H1 (cell line): ENCODE results near the gene SIX1. TPM values are rescaled to one million over a fixed set of nuclear protein-coding genes. Genes with fewer than 3 reads are reported as not detected.
A peak's percentile ranks its signal among the peaks of the same experiment; 100 is the strongest.

Source experiments
- CTCF ChIA-PET: fragments of 300-600 bp; sonication (Branson Sonifier 250); formaldehyde crosslinking; loops from one replicate; lab custom pipeline; 2021; ENCODE audit not compliant: partially characterized antibody; lab: Charles Lee
- POLR2A ChIA-PET: fragments of 300-600 bp; sonication (Branson Sonifier 250); formaldehyde crosslinking; loops from one replicate; lab custom pipeline; 2021; ENCODE audit warnings: inconsistent platforms; ENCODE audit not compliant: partially characterized antibody; lab: Charles Lee
- DNase-seq, 2 experiments: peaks; one replicate each; pipeline versions ENCODE4 v3.0.0 to v3.0.0-alpha.2; 2010 to 2022; ENCODE audit warnings: low spot score in 2 of 2, low read depth in 1 of 2, mixed read lengths in 1 of 2
- FAIRE-seq: peaks from 2 replicates; lab custom pipeline; 2011; peaks lifted over from hg19 to GRCh38; lab: Jason Lieb, UNC
- H2AFZ ChIP-seq: 2 replicates; pipeline ENCODE4 v1.8.1; 2012; ENCODE audit warnings: low read length, inconsistent platforms
- H2AK5ac ChIP-seq: 2 replicates; pipeline ENCODE4 v1.6.1; 2013; ENCODE audit warnings: low read depth, low read length
- H2BK120ac ChIP-seq: replicated peaks from 2 replicates; pipeline ENCODE3; 2013; ENCODE audit warnings: low read depth, low read length, inconsistent platforms
- H2BK12ac ChIP-seq: 2 replicates; pipeline ENCODE4 v1.6.1; 2013; ENCODE audit warnings: low read depth, low read length
- H2BK15ac ChIP-seq: 2 replicates; pipeline ENCODE4 v1.6.1; 2013; ENCODE audit warnings: low read length
- H2BK20ac ChIP-seq: 2 replicates; pipeline ENCODE4 v1.6.1; 2013; ENCODE audit warnings: low read length
- H2BK5ac ChIP-seq: 2 replicates; pipeline ENCODE4 v1.6.1; 2013; ENCODE audit warnings: low read depth, low read length
- H3K14ac ChIP-seq: 2 replicates; pipeline ENCODE4 v1.6.1; 2013; ENCODE audit warnings: inconsistent platforms; ENCODE audit not compliant: insufficient read length
- H3K18ac ChIP-seq: 2 replicates; pipeline ENCODE4 v1.6.1; 2013; ENCODE audit warnings: low read length; ENCODE audit errors: extremely low read depth
- H3K23ac ChIP-seq: 2 replicates; pipeline ENCODE4 v1.6.1; 2013; ENCODE audit warnings: inconsistent platforms; ENCODE audit not compliant: insufficient read length
- H3K23me2 ChIP-seq: 2 replicates; pipeline ENCODE4 v1.6.1; 2013; ENCODE audit warnings: low read depth, low read length
- H3K27ac ChIP-seq: 2 replicates; pipeline ENCODE4 v1.6.1; 2011; ENCODE audit warnings: low read depth, low read length, inconsistent platforms
- H3K27me3 ChIP-seq, 4 experiments: replicated peaks in 1 of 4; 1 replicate in 1 of 4; 2 replicates in 3 of 4; pipeline versions ENCODE4 v1.6.1 to v1.8.1; 2011 to 2013; ENCODE audit warnings: low read length in 3 of 4, mild to moderate bottlenecking in 3 of 4, inconsistent platforms in 2 of 4, mixed read lengths in 2 of 4, moderate library complexity in 1 of 4; ENCODE audit not compliant: control insufficient read depth in 3 of 4, insufficient read depth in 3 of 4; ENCODE audit errors: extremely low read depth in 1 of 4
- H3K36me3 ChIP-seq, 4 experiments: 2 replicates each; pipeline versions ENCODE4 v1.6.1 to v1.8.1; 2011 to 2013; ENCODE audit warnings: mild to moderate bottlenecking in 4 of 4, low read length in 3 of 4, moderate library complexity in 2 of 4, control low read depth in 1 of 4, inconsistent platforms in 1 of 4; ENCODE audit not compliant: insufficient read depth in 4 of 4, control insufficient read depth in 2 of 4
- H3K4ac ChIP-seq: replicated peaks from 2 replicates; pipeline ENCODE3; 2013; ENCODE audit warnings: low read length, low read depth, mixed read lengths, inconsistent platforms; ENCODE audit not compliant: insufficient read length
- H3K4me1 ChIP-seq, 4 experiments: replicated peaks in 1 of 4; 1 replicate in 1 of 4; 2 replicates in 3 of 4; pipeline versions ENCODE4 v1.6.1 to v1.8.1; 2011 to 2013; ENCODE audit warnings: low read length in 3 of 4, inconsistent platforms in 2 of 4, mixed read lengths in 1 of 4; ENCODE audit not compliant: insufficient read depth in 4 of 4, control insufficient read depth in 3 of 4
- H3K4me2 ChIP-seq, 2 experiments: 2 replicates each; pipeline versions ENCODE4 v1.6.1 to v1.8.1; 2011 to 2013; ENCODE audit warnings: low read depth in 2 of 2, low read length in 2 of 2, control low read depth in 1 of 2, inconsistent platforms in 1 of 2, mild to moderate bottlenecking in 1 of 2; ENCODE audit not compliant: insufficient read depth in 1 of 2
- H3K4me3 ChIP-seq, 4 experiments: fragments of 200-600, 300-600 bp in 1 of 4; sonication (generic), shearing (Covaris generic), sonication (Bioruptor Twin) in 1 of 4; 2 replicates each; pipeline versions ENCODE4 v1.5.1 to v1.8.1; 2011 to 2016; ENCODE audit warnings: low read length in 4 of 4, low read depth in 3 of 4, control low read depth in 2 of 4, inconsistent platforms in 2 of 4, mild to moderate bottlenecking in 2 of 4, mixed read lengths in 1 of 4, moderate library complexity in 1 of 4; ENCODE audit not compliant: insufficient read depth in 2 of 4; ENCODE audit errors: extremely low read depth in 1 of 4
- H3K56ac ChIP-seq: replicated peaks from 2 replicates; pipeline ENCODE3; 2013; ENCODE audit warnings: low read depth, mild to moderate bottlenecking, mixed read lengths, low read length, inconsistent platforms; ENCODE audit not compliant: insufficient read length
- H3K79me1 ChIP-seq: 2 replicates; pipeline ENCODE4 v1.6.1; 2013; ENCODE audit warnings: low read depth, low read length, control low read depth
- H3K79me2 ChIP-seq, 2 experiments: 2 replicates each; pipeline versions ENCODE4 v1.6.1 to v1.8.1; 2012 to 2013; ENCODE audit warnings: low read length in 2 of 2, mild to moderate bottlenecking in 2 of 2, inconsistent platforms in 1 of 2; ENCODE audit not compliant: insufficient read depth in 2 of 2, control insufficient read depth in 1 of 2
- H3K9ac ChIP-seq, 4 experiments: replicated peaks in 1 of 4; 1 replicate in 1 of 4; 2 replicates in 3 of 4; pipeline versions ENCODE4 v1.6.1 to v1.8.1; 2011 to 2013; ENCODE audit warnings: low read depth in 3 of 4, low read length in 3 of 4, control low read depth in 2 of 4, mild to moderate bottlenecking in 2 of 4, moderate library complexity in 2 of 4, inconsistent platforms in 1 of 4; ENCODE audit errors: extremely low read depth in 1 of 4
- H3K9me3 ChIP-seq, 2 experiments: 2 replicates each; pipeline versions ENCODE4 v1.6.1 to v1.8.1; 2012 to 2013; ENCODE audit warnings: mild to moderate bottlenecking in 2 of 2, moderate library complexity in 2 of 2, control low read depth in 1 of 2, inconsistent platforms in 1 of 2, low read depth in 1 of 2, low read length in 1 of 2, mixed read lengths in 1 of 2; ENCODE audit not compliant: insufficient read depth in 2 of 2
- H4K20me1 ChIP-seq, 2 experiments: replicated peaks in 1 of 2; 2 replicates each; pipeline versions ENCODE3 to v1.8.1; 2011 to 2013; ENCODE audit warnings: inconsistent platforms in 2 of 2, low read length in 2 of 2, mild to moderate bottlenecking in 1 of 2; ENCODE audit not compliant: insufficient read depth in 2 of 2, control insufficient read depth in 1 of 2
- H4K5ac ChIP-seq: 2 replicates; pipeline ENCODE4 v1.6.1; 2013; ENCODE audit warnings: low read length, low read depth, mixed read lengths, inconsistent platforms; ENCODE audit not compliant: insufficient read length
- H4K8ac ChIP-seq: 2 replicates; pipeline ENCODE4 v1.8.0; 2013; ENCODE audit warnings: mild to moderate bottlenecking, moderate library complexity, low read length, inconsistent platforms; ENCODE audit not compliant: insufficient read depth; ENCODE audit errors: extremely low read depth
- H4K91ac ChIP-seq: replicated peaks from 2 replicates; pipeline ENCODE3; 2013; ENCODE audit warnings: low read length, mixed read lengths, inconsistent platforms; ENCODE audit not compliant: insufficient read length
- CBX5 ChIP-seq: fragments of 300-800, 300-1000 bp; sonication (generic); IDR thresholded peaks from 2 replicates; pipeline ENCODE4 v1.7.1; 2016; ENCODE audit warnings: antibody characterized with exemption, low read length, low read depth
- CTBP2 ChIP-seq: IDR thresholded peaks from 2 replicates; pipeline ENCODE4 v1.7.0; 2011; ENCODE audit warnings: borderline replicate concordance, mild to moderate bottlenecking, moderate library complexity, mixed read lengths, low read length; ENCODE audit not compliant: insufficient read depth, insufficient read length
- EZH2 ChIP-seq: fragments of 200-600 bp; sonication (generic); IDR thresholded peaks from 2 replicates; pipeline ENCODE4 v1.7.1; 2012; ENCODE audit warnings: low read depth, mild to moderate bottlenecking, moderate library complexity, low read length, inconsistent platforms; ENCODE audit not compliant: severe bottlenecking
- KDM4A ChIP-seq: IDR thresholded peaks from one replicate; pipeline ENCODE4 v1.7.1; 2012; ENCODE audit warnings: low read depth, mild to moderate bottlenecking, moderate library complexity, low read length, inconsistent platforms; ENCODE audit not compliant: severe bottlenecking
- MAFK ChIP-seq: IDR thresholded peaks from 2 replicates; pipeline ENCODE4 v1.6.1; 2012; ENCODE audit warnings: low read depth, mild to moderate bottlenecking, improper control_type of control experiment, low read length
- RNF2 ChIP-seq: fragments of 200-900, 300-1000 bp; sonication (generic); IDR thresholded peaks from 2 replicates; pipeline ENCODE4 v1.7.1; 2016; ENCODE audit warnings: borderline replicate concordance, low read depth, mild to moderate bottlenecking, antibody characterized with exemption, low read length; ENCODE audit not compliant: poor library complexity, severe bottlenecking; ENCODE audit errors: missing control alignments
- SIX5 ChIP-seq: IDR thresholded peaks from 2 replicates; pipeline ENCODE4 v1.6.1; 2011; ENCODE audit warnings: mild to moderate bottlenecking, low read depth, low read length
- TBP ChIP-seq: IDR thresholded peaks from 2 replicates; pipeline ENCODE4 v1.6.1; 2011; ENCODE audit warnings: low read depth, low read length, improper control_type of control experiment
- TEAD4 ChIP-seq: IDR thresholded peaks from 2 replicates; pipeline ENCODE4 v1.6.1; 2012; ENCODE audit warnings: low read depth, low read length, inconsistent platforms, mixed read lengths
- WGBS, 2 experiments: shearing (Covaris generic) in 1 of 2; methylation state at CpG; one replicate each; pipeline versions ENCODE4 v1.1.6 to v1.1.7; 2013 to 2015; ENCODE audit warnings: low lambda C conversion rate in 2 of 2, mixed read lengths in 2 of 2, inconsistent platforms in 1 of 2, low coverage in 1 of 2, missing lambda C conversion rate in 1 of 2; ENCODE audit not compliant: insufficient replicate concordance in 2 of 2, insufficient coverage in 1 of 2, insufficient read length in 1 of 2; ENCODE audit errors: extremely low coverage in 1 of 2, missing lambda C conversion rate in 1 of 2; 5-methylcytosine and 5-hydroxymethylcytosine counted together
- polyA plus RNA-seq, 7 experiments: library from polyadenylated mRNA; depleted of rRNA in 3 of 7; stranded (reverse) in 5 of 7; unstranded in 2 of 7; fragments of >200 nt in 5 of 7; fragments of 200-250 nt in 2 of 7; gene quantifications; 1 replicate in 5 of 7; 2 replicates in 1 of 7; 4 replicates in 1 of 7; pipeline versions ENCODE4 v1.2.1 to v1.2.3, GENCODE V29; 2011 to 2013; ENCODE audit warnings: missing spikeins in 2 of 7, mixed read lengths in 2 of 7
- total RNA-seq: library from RNA; stranded (reverse); fragmentation: NEBNext Ultra II Directional; extraction: Animal tissue kit (Norgen Biotek cat#: 25700); gene quantifications from 2 replicates; pipeline ENCODE4 v1.2.1, GENCODE V29; 2021

The SIX1 gene
- total and polyA plus RNA-seq, 2 of the 8 experiments (the other 6 are each of a cell fraction or from before 2014, with no cell fraction given): 0.03 to 0.69 TPM

DNA sequence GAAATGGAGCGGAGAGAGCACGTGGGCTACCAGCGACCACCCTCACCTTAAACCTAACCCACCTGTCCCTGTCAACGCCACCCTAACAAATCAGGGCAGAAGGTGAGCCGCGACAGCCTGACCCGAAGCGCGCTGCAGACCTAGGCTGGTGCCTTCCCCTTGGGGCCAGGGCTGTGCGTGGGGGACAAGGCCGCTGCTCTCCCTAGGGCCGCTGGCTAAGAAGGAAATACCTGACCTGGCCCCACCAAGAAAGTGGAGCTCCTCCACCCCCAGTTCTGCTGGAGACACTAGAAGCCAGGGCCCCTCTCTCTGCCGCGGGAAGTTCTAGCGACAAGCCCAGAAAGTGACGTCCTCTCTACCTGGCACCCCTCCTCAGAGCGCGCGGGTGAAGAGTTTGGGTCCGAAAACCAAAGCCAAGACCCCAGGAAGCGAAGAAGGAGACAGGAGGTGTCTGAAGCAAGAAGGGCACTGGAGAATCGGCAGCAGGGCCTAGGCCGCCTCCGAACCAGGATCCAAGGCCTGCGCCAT lies 7.5 kb downstream of the SIX1 start:
- H3K23me2 ChIP-seq: peaks cover 12% of the 10 kb centered on the region; the same call in 1 of the 2 replicates
- POLR2A ChIA-PET: interaction anchor here (1.5 to 6.5 kb wide), 2 partner anchors 8 to 13 kb away, joined by 8 to 55 read pairs; partner anchors contain the start of gene SIX1
- peaks cover 59 to 98% (median 79%) of the 10 kb centered on the region in 4 experiments for H3K27me3 ChIP-seq
- peak overlapping the region in 2 of 4 experiments; percentile 8 to 52; a peak in 4 of 8 replicates for H3K4me3 ChIP-seq
- no peak overlapping the region for H2AK5ac ChIP-seq
- no peak overlapping the region for H4K8ac ChIP-seq
- H3K9me3 ChIP-seq: no peaks in the 10 kb centered on the region
- 2% methylated on average over 24 of the region's 25 CpGs; no CpG with 5 or more reads in 1 of the 2 experiments for WGBS, 2 experiments
- no peak for FAIRE-seq
- no peaks in the 10 kb centered on the region; a peak in 1 of 8 replicates for H3K36me3 ChIP-seq
- H2BK12ac ChIP-seq: peak overlapping the region; percentile 87; the same call in 1 of the 2 replicates
- 0 out of 2 replicates have a peak overlapping the region, but pooled peaks have one; percentile 46 for H2BK15ac ChIP-seq
- H3K4me1 ChIP-seq: peaks cover 17 to 40% (median 23%) of the 10 kb centered on the region in 4 experiments
- no peaks in the 10 kb centered on the region for H3K79me1 ChIP-seq
- TF ChIP-seq CTBP2 (peak; percentile 64), KDM4A (peak; percentile 52), TBP (0 out of 2 replicates have a peak, but pooled peaks have one; percentile 10), TEAD4 (no peak), RNF2 (peak; percentile 71), SIX5 (no peak), CBX5 (no peak), EZH2 (no peak), MAFK (no peak)
- TF ChIP-seq, all 59 proteins: peak for 4
- Histone ChIP-seq H3K79me2 (no peaks in the 10 kb centered on the region), H2BK20ac (no peak overlapping the region), H2BK120ac (no peak overlapping the region), H4K5ac (no peak overlapping the region), H3K14ac (no peak overlapping the region), H2BK5ac (peak overlapping the region; percentile 35; the same call in 1 of the 2 replicates), H3K4me2 (peak overlapping the region; percentile 71 to 73), H2AFZ (no peak overlapping the region; the same call in 1 of the 2 replicates), H3K9ac (no peak overlapping the region), H3K18ac (peak overlapping the region; percentile 80; the same call in 1 of the 2 replicates), H3K4ac (no peak overlapping the region), H3K23ac (no peak overlapping the region), H3K56ac (no peak overlapping the region), H4K91ac (no peak overlapping the region), H3K27ac (no peak overlapping the region), H4K20me1 (peaks cover 5 to 11% of the 10 kb centered on the region in 2 experiments)
- CTCF ChIA-PET: interaction anchor here (0.8 to 5.9 kb wide), 6 partner anchors 9 to 612 kb away, joined by 3 to 34 read pairs (median 4); no protein-coding TSS in a partner anchor
- DNase-seq: no peak
